H9 (cell line): ENCODE measurements around the gene PITX3. TPM values are rescaled to one million over a fixed set of nuclear protein-coding genes. Genes with fewer than 3 reads are reported as not detected.

Experiments
- DNase-seq: peaks from one replicate; pipeline ENCODE4 v3.0.0-alpha.2; 2017
- H2AFZ ChIP-seq: one replicate; pipeline ENCODE4 v1.6.1; 2013; ENCODE audit warnings: mild to moderate bottlenecking, low read length, control low read depth, moderate library complexity
- H2AK5ac ChIP-seq: 2 replicates; pipeline ENCODE4 v1.6.1; 2013; ENCODE audit warnings: low read length, control low read depth, mixed read lengths; ENCODE audit not compliant: insufficient read length
- H2BK120ac ChIP-seq: one replicate; pipeline ENCODE4 v1.6.1; 2013; ENCODE audit warnings: low read depth, mild to moderate bottlenecking, low read length, control low read depth, inconsistent platforms; ENCODE audit not compliant: poor library complexity, severe bottlenecking
- H2BK12ac ChIP-seq: 2 replicates; pipeline ENCODE4 v1.6.1; 2013; ENCODE audit warnings: low read length, control low read depth, mixed read lengths, low read depth; ENCODE audit not compliant: insufficient read length
- H2BK15ac ChIP-seq: 2 replicates; pipeline ENCODE4 v1.6.1; 2013; ENCODE audit warnings: low read depth, low read length, control low read depth
- H2BK20ac ChIP-seq: one replicate; pipeline ENCODE4 v1.6.1; 2013; ENCODE audit warnings: low read depth, mild to moderate bottlenecking, low read length, control low read depth, inconsistent platforms; ENCODE audit not compliant: poor library complexity, severe bottlenecking
- H2BK5ac ChIP-seq: 2 replicates; pipeline ENCODE4 v1.6.1; 2013; ENCODE audit warnings: low read length, control low read depth, mixed read lengths; ENCODE audit not compliant: insufficient read length
- H3K14ac ChIP-seq: 2 replicates; pipeline ENCODE4 v1.6.1; 2013; ENCODE audit warnings: low read length, control low read depth; ENCODE audit not compliant: insufficient read depth
- H3K18ac ChIP-seq: 2 replicates; pipeline ENCODE4 v1.6.1; 2013; ENCODE audit warnings: low read depth, mild to moderate bottlenecking, mixed read lengths, low read length, control low read depth; ENCODE audit not compliant: insufficient read length
- H3K23ac ChIP-seq: 2 replicates; pipeline ENCODE4 v1.6.1; 2013; ENCODE audit warnings: low read length, control low read depth, mixed read lengths, low read depth; ENCODE audit not compliant: insufficient read length
- H3K23me2 ChIP-seq: 2 replicates; pipeline ENCODE4 v1.6.1; 2013; ENCODE audit warnings: low read depth, mild to moderate bottlenecking, mixed read lengths, low read length, control low read depth; ENCODE audit not compliant: insufficient read length, poor library complexity, severe bottlenecking
- H3K27ac ChIP-seq: 2 replicates; pipeline ENCODE4 v1.5.1; 2013; ENCODE audit warnings: low read length, control low read depth, mixed read lengths, low read depth; ENCODE audit not compliant: insufficient read length
- H3K27me3 ChIP-seq: 2 replicates; pipeline ENCODE4 v1.6.1; 2013; ENCODE audit warnings: low read length, control low read depth, inconsistent platforms; ENCODE audit not compliant: insufficient read depth
- H3K4ac ChIP-seq: 2 replicates; pipeline ENCODE4 v1.6.1; 2013; ENCODE audit warnings: low read depth, mild to moderate bottlenecking, control low read depth, inconsistent platforms, low read length, moderate library complexity
- H3K4me1 ChIP-seq: 2 replicates; pipeline ENCODE4 v1.6.1; 2013; ENCODE audit warnings: low read length, control low read depth, inconsistent platforms; ENCODE audit not compliant: insufficient read depth
- H3K4me2 ChIP-seq: 2 replicates; pipeline ENCODE4 v1.6.1; 2013; ENCODE audit warnings: low read length, control low read depth, mixed read lengths; ENCODE audit not compliant: insufficient read length, insufficient read depth
- H3K56ac ChIP-seq: 2 replicates; pipeline ENCODE4 v1.6.1; 2013; ENCODE audit warnings: low read depth, mild to moderate bottlenecking, mixed read lengths, low read length, control low read depth; ENCODE audit not compliant: insufficient read length
- H3K79me1 ChIP-seq: 2 replicates; pipeline ENCODE4 v1.6.1; 2013; ENCODE audit warnings: low read depth, mild to moderate bottlenecking, moderate library complexity, low read length, control low read depth, inconsistent platforms; ENCODE audit not compliant: insufficient read depth, poor library complexity, severe bottlenecking
- H3K79me2 ChIP-seq: 2 replicates; pipeline ENCODE4 v1.6.1; 2013; ENCODE audit warnings: low read length, control low read depth, inconsistent platforms; ENCODE audit not compliant: insufficient read depth
- H3K9ac ChIP-seq: 2 replicates; pipeline ENCODE4 v1.6.1; 2013; ENCODE audit warnings: low read length, control low read depth, mixed read lengths; ENCODE audit not compliant: insufficient read length; ENCODE audit errors: extremely low read depth
- H3K9me3 ChIP-seq: one replicate; pipeline ENCODE4 v1.6.1; 2013; ENCODE audit warnings: low read depth, low read length, inconsistent platforms; ENCODE audit not compliant: control insufficient read depth
- H3T11ph ChIP-seq: one replicate; pipeline ENCODE4 v1.6.1; 2013; ENCODE audit warnings: mild to moderate bottlenecking, low read length, control low read depth, inconsistent platforms
- H4K20me1 ChIP-seq: one replicate; pipeline ENCODE4 v1.6.1; 2013; ENCODE audit not compliant: control insufficient read depth, insufficient read length, insufficient read depth
- H4K5ac ChIP-seq: 2 replicates; pipeline ENCODE4 v1.6.1; 2013; ENCODE audit warnings: low read depth, mild to moderate bottlenecking, mixed read lengths, low read length, control low read depth; ENCODE audit not compliant: insufficient read length
- H4K8ac ChIP-seq: replicated peaks from 2 replicates; pipeline ENCODE4 v1.6.1; 2013; ENCODE audit warnings: low read length, control low read depth, mixed read lengths, low read depth; ENCODE audit not compliant: insufficient read length
- H4K91ac ChIP-seq: 2 replicates; pipeline ENCODE4 v1.6.1; 2013; ENCODE audit warnings: low read depth, mild to moderate bottlenecking, moderate library complexity, mixed read lengths, low read length, control low read depth; ENCODE audit not compliant: insufficient read length
- H3K27ac Mint-ChIP-seq, 3 experiments: 2 replicates in 2 of 3; 3 replicates in 1 of 3; pipeline ENCODE4 v1.8.0; 2020 to 2021; ENCODE audit warnings: mixed read lengths in 3 of 3, mild to moderate bottlenecking in 1 of 3, moderate library complexity in 1 of 3
- H3K27me3 Mint-ChIP-seq: 2 replicates; pipeline ENCODE4 v1.8.0; 2021; ENCODE audit warnings: low read depth, mild to moderate bottlenecking, moderate library complexity, mixed read lengths
- H3K36me3 Mint-ChIP-seq, 3 experiments: 2 replicates in 2 of 3; 3 replicates in 1 of 3; pipeline ENCODE4 v1.8.0; 2020 to 2021; ENCODE audit warnings: low read depth in 3 of 3, mixed read lengths in 3 of 3; ENCODE audit not compliant: insufficient read depth in 1 of 3
- H3K4me1 Mint-ChIP-seq, 2 experiments: 2 replicates each; pipeline ENCODE4 v1.8.0; 2020; ENCODE audit warnings: mixed read lengths in 2 of 2
- H3K4me3 Mint-ChIP-seq, 2 experiments: 2 replicates in 1 of 2; 3 replicates in 1 of 2; pipeline ENCODE4 v1.8.0; 2020 to 2021; ENCODE audit warnings: mild to moderate bottlenecking in 2 of 2, mixed read lengths in 2 of 2, moderate library complexity in 1 of 2
- H3K9me3 Mint-ChIP-seq, 2 experiments: 2 replicates in 1 of 2; 3 replicates in 1 of 2; pipeline ENCODE4 v1.8.0; 2020; ENCODE audit warnings: mild to moderate bottlenecking in 2 of 2, mixed read lengths in 2 of 2, moderate library complexity in 1 of 2
- CTCF ChIP-seq: fragments of 200-600 bp; sonication (generic); conservative IDR thresholded peaks from 3 replicates; pipeline ENCODE4 v1.8.0; 2021; ENCODE audit warnings: antibody characterized with exemption, mild to moderate bottlenecking
- WGBS: extraction: QIAGEN DNeasy Blood & Tissue Kit; methylation state at CpG from one replicate; pipeline ENCODE4 v1.1.7; 2013; ENCODE audit warnings: missing lambda C conversion rate, low lambda C conversion rate, mixed read lengths; ENCODE audit not compliant: insufficient read length; ENCODE audit errors: extremely low coverage; 5-methylcytosine and 5-hydroxymethylcytosine counted together
- total RNA-seq: library from RNA; stranded (reverse); gene quantifications from 2 replicates; pipeline ENCODE4 v1.2.1, GENCODE V29; 2021

The PITX3 gene
- total RNA-seq, 1 experiment from 2014 or later: not detected

- H2BK20ac ChIP-seq: no peak within 1 kb of the TSS
- H3K4me3 Mint-ChIP-seq: peak within 1 kb of the TSS; percentile 43 to 72; a peak in 4 of 5 replicates
- H3K9me3 ChIP-seq: no peaks in the 10 kb centered on the region
- no peak within 1 kb of the TSS for H3K27ac ChIP-seq
- H3K4me1 Mint-ChIP-seq: peaks cover 7 to 8% of the 10 kb centered on the region in 2 experiments
- no peak within 1 kb of the TSS for H3T11ph ChIP-seq
- H4K5ac ChIP-seq: no peak within 1 kb of the TSS
- peak within 1 kb of the TSS; percentile 59 for H3K4me2 ChIP-seq
- no peaks in the 10 kb centered on the region for H3K79me2 ChIP-seq
- H2BK12ac ChIP-seq: no peak within 1 kb of the TSS
- H3K23ac ChIP-seq: no peak within 1 kb of the TSS
- peaks cover 10% of the 10 kb centered on the region for H3K23me2 ChIP-seq
- TF ChIP-seq CTCF: no peak
- no peaks in the 10 kb centered on the region for H3K79me1 ChIP-seq
- peak; percentile 98 for DNase-seq
- H3K9ac ChIP-seq: peak within 1 kb of the TSS; percentile 37
- peak within 1 kb of the TSS; percentile 46 for H2AFZ ChIP-seq
- H3K27me3 ChIP-seq: peaks cover 37% of the 10 kb centered on the region
- H4K91ac ChIP-seq: no peak within 1 kb of the TSS
- no peak within 1 kb of the TSS for H2AK5ac ChIP-seq
- no peaks in the 10 kb centered on the region for H4K20me1 ChIP-seq
- H3K27ac Mint-ChIP-seq: no peak within 1 kb of the TSS
- peaks cover 0 to 6% of the 10 kb centered on the region in 2 experiments; a peak in 1 of 5 replicates for H3K9me3 Mint-ChIP-seq
- no peak within 1 kb of the TSS for H3K14ac ChIP-seq
- no peaks in the 10 kb centered on the region; a peak in 1 of 7 replicates for H3K36me3 Mint-ChIP-seq
- no peak within 1 kb of the TSS for H3K4ac ChIP-seq
- no CpG with 5 or more reads among the region's 47 CpGs for WGBS
- H3K4me1 ChIP-seq: no peaks in the 10 kb centered on the region
- H4K8ac ChIP-seq: no peak within 1 kb of the TSS
- H2BK5ac ChIP-seq: no peak within 1 kb of the TSS
- H2BK15ac ChIP-seq: no peak within 1 kb of the TSS
- no peak within 1 kb of the TSS for H3K56ac ChIP-seq
- peaks cover 94% of the 10 kb centered on the region for H3K27me3 Mint-ChIP-seq
- peak within 1 kb of the TSS; percentile 51 for H3K18ac ChIP-seq
- no peak within 1 kb of the TSS for H2BK120ac ChIP-seq
These were observed 15.4 kb downstream of the PITX3 start, which contains the start of gene ELOVL3 for GRCh38 chr10:102225646-102226541. Gene ELOVL3, plus strand, starts transcription at chr10:102226299. Its CDS starts 250 bp downstream, at chr10:102226549.
